ENCODE data around the gene SPATA31C1.

DNA sequence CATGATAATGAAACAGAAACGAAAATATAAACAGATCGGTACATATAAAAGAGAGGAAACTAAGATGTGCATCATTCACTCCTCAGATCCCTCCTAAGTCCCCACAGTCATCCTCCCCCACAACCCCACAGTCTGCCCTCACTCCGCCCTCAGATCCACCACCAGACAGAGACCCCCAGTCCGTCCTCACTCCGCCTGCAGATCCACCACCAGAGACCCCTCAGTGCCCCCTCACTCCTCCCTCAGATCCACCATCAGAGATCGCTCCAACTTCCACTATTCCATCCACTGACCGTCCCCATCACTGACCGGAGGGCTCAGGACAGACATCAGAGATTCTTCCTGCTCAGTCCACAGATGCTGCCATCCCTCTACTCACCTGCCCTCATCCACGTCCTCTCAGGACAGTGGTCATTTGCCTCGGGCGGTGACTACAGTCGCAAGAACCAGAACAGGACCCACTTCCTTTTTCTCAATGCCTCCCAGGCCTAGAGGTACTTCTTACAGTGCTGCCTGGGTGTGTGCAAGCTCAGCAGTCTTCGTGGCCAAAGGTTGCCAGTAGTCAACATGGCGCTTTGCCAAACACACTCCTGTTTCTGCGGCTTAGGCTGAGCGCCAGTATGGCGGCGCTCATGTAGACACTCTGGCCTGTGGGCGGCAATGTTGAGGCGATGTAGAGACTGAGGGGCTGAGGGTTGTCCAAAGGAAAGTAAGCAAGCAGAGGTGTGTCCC is 8.3 kb upstream of the SPATA31C1 start:
- TF ChIP-seq EZH2 (IDR thresholded peaks at IDR 0.05; ENCODE audit: insufficient read depth, poor library complexity, severe bottlenecking) (no peak), EZH2phosphoT487 (IDR thresholded peaks at IDR 0.05; ENCODE audit: insufficient read depth, low read depth) (no peak)
